Chondrocyte (in vitro differentiated cells): ENCODE results near the gene NR2F2. TPM values are rescaled to one million over a fixed set of nuclear protein-coding genes. Genes with fewer than 3 reads are reported as not detected.

Experiments used
- DNase-seq: peaks from one replicate; pipeline ENCODE4 v3.0.0; 2021; ENCODE audit warnings: mixed read lengths, low spot score
- H3K27ac Mint-ChIP-seq: one replicate; pipeline ENCODE4 v1.8.0; 2021; ENCODE audit warnings: mild to moderate bottlenecking, moderate library complexity, mixed read lengths; ENCODE audit not compliant: unreplicated experiment
- H3K27me3 Mint-ChIP-seq: 2 replicates; pipeline ENCODE4 v1.8.0; 2021; ENCODE audit warnings: low read depth, mixed read lengths
- H3K36me3 Mint-ChIP-seq: 2 replicates; pipeline ENCODE4 v1.8.0; 2021; ENCODE audit warnings: low read depth, mixed read lengths
- H3K4me1 Mint-ChIP-seq: 2 replicates; pipeline ENCODE4 v1.8.0; 2021; ENCODE audit warnings: low read depth, mild to moderate bottlenecking, mixed read lengths
- H3K4me3 Mint-ChIP-seq: one replicate; pipeline ENCODE4 v1.8.0; 2021; ENCODE audit warnings: mild to moderate bottlenecking, moderate library complexity, mixed read lengths; ENCODE audit not compliant: unreplicated experiment
- H3K9me3 Mint-ChIP-seq: 2 replicates; pipeline ENCODE4 v1.8.0; 2021; ENCODE audit warnings: low read depth, mixed read lengths
- CTCF ChIP-seq: fragments of 200-600 bp; sonication (generic); IDR thresholded peaks from 2 replicates; pipeline ENCODE4 v1.5.0; 2021; ENCODE audit warnings: antibody characterized with exemption, mild to moderate bottlenecking, moderate library complexity
- total RNA-seq: library from RNA; stranded (reverse); gene quantifications from 3 replicates; pipeline ENCODE4 v1.2.1, GENCODE V29; 2021

The NR2F2 gene
- total RNA-seq, 1 donor from 2014 or later, result 169 TPM

- no peaks in the 10 kb centered on the region for H3K9me3 Mint-ChIP-seq
- H3K27ac Mint-ChIP-seq, result no peak overlapping the region
- no peak overlapping the region for H3K4me3 Mint-ChIP-seq
- TF ChIP-seq CTCF, result no peak
- peaks cover 9% of the 10 kb centered on the region for H3K36me3 Mint-ChIP-seq
- no peaks in the 10 kb centered on the region for H3K27me3 Mint-ChIP-seq
- no peak for DNase-seq
- no peaks in the 10 kb centered on the region for H3K4me1 Mint-ChIP-seq
Measured at GRCh38 chr15:96292635-96293034, 37.9 kb upstream of the NR2F2 start.

GRCh38 chr15:96293441-96293840 is 37.1 kb upstream of the NR2F2 start:
- Mint-ChIP-seq H3K9me3 (peaks cover 6% of the 10 kb centered on the region), H3K27ac (no peak overlapping the region), H3K36me3 (peaks cover 16% of the 10 kb centered on the region), H3K27me3 (no peaks in the 10 kb centered on the region), H3K4me1 (no peaks in the 10 kb centered on the region), H3K4me3 (no peak overlapping the region)
- TF ChIP-seq CTCF, result no peak
- DNase-seq, result no peak

GRCh38 chr15:96294766-96295165 is 35.7 kb upstream of the NR2F2 start:
- H3K9me3 Mint-ChIP-seq, result peaks cover 7% of the 10 kb centered on the region
- H3K27me3 Mint-ChIP-seq, result no peaks in the 10 kb centered on the region
- no peaks in the 10 kb centered on the region for H3K4me1 Mint-ChIP-seq
- DNase-seq, result no peak
- TF ChIP-seq CTCF, result no peak
- H3K36me3 Mint-ChIP-seq, result peaks cover 21% of the 10 kb centered on the region
- H3K4me3 Mint-ChIP-seq, result no peak overlapping the region
- H3K27ac Mint-ChIP-seq, result no peak overlapping the region

- no peak for TF ChIP-seq CTCF
- Mint-ChIP-seq H3K36me3 (peaks cover 20% of the 10 kb centered on the region), H3K4me1 (no peaks in the 10 kb centered on the region), H3K4me3 (no peak overlapping the region), H3K27me3 (no peaks in the 10 kb centered on the region), H3K9me3 (peaks cover 7% of the 10 kb centered on the region), H3K27ac (no peak overlapping the region)
- DNase-seq, result no peak
Measured at GRCh38 chr15:96296264-96296663, 34.2 kb upstream of the NR2F2 start.

GRCh38 chr15:96297783-96298182 is 32.7 kb upstream of the NR2F2 start:
- H3K4me1 Mint-ChIP-seq, result no peaks in the 10 kb centered on the region
- no peak overlapping the region for H3K27ac Mint-ChIP-seq
- H3K4me3 Mint-ChIP-seq, result no peak overlapping the region
- H3K36me3 Mint-ChIP-seq, result peaks cover 21% of the 10 kb centered on the region
- H3K27me3 Mint-ChIP-seq, result no peaks in the 10 kb centered on the region
- TF ChIP-seq CTCF, result no peak
- no peak for DNase-seq
- H3K9me3 Mint-ChIP-seq, result peaks cover 7% of the 10 kb centered on the region
